ENCODE results near the gene PTPRN2. TPM values are rescaled to one million over a fixed set of nuclear protein-coding genes. Genes with fewer than 3 reads are reported as not detected.

The PTPRN2 gene
- polyA plus RNA-seq, 4 donors: 7.2 to 9.2 (median 7.5) TPM

DNA sequence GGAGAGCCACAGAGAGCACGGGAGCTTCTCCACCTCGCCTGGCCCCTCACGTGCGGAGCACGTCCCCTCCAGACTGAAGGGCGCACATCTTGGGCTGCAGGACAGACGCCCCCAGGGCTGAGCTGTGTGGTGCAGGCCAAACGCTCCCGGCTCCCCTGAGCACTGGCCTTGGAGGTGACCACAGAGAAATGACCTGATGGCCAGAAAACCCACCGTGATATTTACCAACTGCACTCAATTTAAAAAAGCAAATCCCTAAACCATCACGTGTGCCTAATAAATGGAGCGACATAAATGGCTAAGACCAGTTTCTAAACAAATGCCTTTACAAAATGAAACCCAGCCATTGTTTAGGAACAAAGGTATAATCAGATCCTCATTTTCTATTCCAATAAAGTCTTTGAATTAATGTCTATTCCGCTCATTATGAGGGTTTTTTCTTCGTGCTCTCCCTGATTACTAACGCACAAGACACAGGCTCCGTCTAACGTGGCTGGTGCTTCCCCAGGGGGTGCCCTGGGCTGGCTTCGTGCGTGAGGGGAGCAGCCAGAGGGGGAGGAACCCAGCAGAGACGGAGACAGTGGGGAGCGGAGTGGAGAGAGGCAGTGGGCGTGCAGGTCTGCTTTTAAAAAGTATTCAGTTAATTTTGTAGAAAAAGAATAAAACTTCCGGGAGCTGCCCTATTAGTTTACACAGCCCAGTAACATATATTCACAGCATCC, 1060.5 kb downstream of the PTPRN2 start:
- no peak for DNase-seq (ENCODE audit: low read depth in 4 of 4, low spot score in 3 of 4)

GRCh38 chr7:157526005-157526912, 1061.4 kb downstream of the PTPRN2 start:
- DNase-seq (ENCODE audit: low read depth in 4 of 4, low spot score in 3 of 4): no peak

DNA sequence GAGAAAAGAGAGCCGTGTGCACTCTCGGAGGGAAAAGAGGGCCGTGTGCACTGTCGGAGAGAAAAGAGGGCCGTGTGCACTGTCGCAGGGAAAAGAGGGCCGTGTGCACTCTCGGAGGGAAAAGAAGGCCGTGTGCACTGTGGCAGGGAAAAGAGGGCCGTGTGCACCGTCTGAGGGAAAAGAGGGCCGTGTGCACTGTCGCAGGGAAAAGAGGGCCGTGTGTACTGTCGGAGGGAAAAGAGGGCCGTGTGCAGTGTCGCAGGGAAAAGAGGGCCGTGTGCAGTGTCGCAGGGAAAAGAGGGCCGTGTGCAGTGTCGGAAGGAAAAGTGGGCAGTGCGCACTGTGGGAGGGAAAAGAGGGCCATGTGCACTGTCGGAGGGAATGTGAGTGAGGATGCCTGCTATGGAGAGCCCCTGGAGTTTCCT, 1062.1 kb downstream of the PTPRN2 start:
- DNase-seq (ENCODE audit: low read depth in 4 of 4, low spot score in 3 of 4): no peak

DNA sequence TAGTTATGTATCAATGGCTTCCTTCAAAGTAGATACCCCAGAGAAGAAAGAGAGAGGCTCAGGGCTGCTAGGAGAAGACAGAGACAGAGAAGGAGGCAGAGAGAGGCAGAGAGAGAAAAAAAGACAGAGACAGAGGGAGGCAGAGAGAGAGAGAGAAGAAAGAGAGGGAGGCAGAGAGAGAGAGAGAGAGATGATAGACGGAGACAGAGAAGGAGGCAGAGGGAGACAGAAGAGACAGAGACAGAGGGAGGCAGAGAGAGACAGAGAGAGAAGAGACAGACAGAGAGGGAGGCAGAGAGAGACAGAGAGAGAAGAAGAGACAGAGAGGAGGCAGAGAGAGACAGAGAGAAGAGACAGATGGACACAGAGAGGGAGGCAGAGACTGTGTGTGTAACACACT, 1062.9 kb downstream of the PTPRN2 start:
- DNase-seq (ENCODE audit: low read depth in 4 of 4, low spot score in 3 of 4): no peak

DNA sequence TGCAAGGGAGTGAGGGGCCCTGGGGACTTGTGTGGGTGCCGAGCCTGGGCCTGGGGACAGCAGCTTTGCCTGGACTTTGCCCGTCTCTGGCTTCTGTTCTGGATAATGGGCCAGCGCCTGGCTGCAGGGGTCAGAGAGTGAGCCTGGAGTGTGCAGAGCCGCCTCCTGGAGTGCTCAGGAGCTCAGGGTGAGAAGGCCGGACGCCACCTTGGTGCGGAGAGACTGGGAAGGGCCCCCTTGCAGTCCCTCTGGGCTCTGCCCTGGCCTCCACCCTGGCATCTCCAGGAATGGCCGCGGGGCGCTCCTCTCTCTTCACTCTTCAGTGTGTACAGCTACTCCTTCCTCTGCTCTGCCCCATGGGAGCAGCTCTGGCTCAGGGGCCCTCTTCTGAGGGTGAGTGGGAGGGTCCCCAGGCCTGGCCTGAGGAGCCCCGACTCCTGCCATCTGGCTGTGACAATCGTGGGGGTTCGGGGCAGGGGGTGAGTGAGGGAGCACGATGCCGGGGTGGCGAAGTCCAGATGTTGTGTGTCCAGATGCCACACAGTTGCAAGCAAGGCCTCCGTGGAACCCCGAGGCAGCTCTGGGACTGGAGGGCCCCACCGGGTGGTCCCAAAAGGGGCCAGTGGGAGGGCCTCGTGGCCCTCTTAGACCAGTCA, 1063.7 kb downstream of the PTPRN2 start:
- no peak for DNase-seq (ENCODE audit: low read depth in 4 of 4, low spot score in 3 of 4)

GRCh38 chr7:157523371-157523765, 1064.3 kb downstream of the PTPRN2 start:
- no peak for DNase-seq (ENCODE audit: low read depth in 4 of 4, low spot score in 3 of 4)

GRCh38 chr7:157522954-157523353, 1064.7 kb downstream of the PTPRN2 start:
- no peak for DNase-seq (ENCODE audit: low read depth in 4 of 4, low spot score in 3 of 4)

DNA sequence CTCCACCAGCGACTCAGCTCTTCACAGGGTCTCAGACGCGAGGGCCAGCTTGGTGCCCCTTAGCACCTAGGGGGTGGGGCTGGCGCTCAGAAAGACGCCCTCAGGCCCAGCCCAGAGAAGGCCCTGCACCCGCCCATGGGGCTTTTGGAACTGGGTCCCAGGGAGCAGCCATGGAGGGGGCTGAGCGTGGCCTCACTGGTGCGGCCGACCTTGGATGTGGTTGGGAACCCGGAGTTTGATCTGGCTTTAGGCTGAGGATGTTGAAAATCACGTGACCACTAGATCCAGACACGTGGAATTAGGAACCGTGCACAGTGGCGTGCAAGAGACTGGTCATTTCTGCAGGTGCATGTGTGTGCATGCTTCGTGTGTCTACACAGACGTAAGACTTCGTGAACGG, 1065.4 kb downstream of the PTPRN2 start:
- DNase-seq (ENCODE audit: low read depth in 4 of 4, low spot score in 3 of 4): no peak

- DNase-seq (ENCODE audit: low read depth in 4 of 4, low spot score in 3 of 4): no peak
Measured at GRCh38 chr7:157521752-157522151, 1065.9 kb downstream of the PTPRN2 start.

DNA sequence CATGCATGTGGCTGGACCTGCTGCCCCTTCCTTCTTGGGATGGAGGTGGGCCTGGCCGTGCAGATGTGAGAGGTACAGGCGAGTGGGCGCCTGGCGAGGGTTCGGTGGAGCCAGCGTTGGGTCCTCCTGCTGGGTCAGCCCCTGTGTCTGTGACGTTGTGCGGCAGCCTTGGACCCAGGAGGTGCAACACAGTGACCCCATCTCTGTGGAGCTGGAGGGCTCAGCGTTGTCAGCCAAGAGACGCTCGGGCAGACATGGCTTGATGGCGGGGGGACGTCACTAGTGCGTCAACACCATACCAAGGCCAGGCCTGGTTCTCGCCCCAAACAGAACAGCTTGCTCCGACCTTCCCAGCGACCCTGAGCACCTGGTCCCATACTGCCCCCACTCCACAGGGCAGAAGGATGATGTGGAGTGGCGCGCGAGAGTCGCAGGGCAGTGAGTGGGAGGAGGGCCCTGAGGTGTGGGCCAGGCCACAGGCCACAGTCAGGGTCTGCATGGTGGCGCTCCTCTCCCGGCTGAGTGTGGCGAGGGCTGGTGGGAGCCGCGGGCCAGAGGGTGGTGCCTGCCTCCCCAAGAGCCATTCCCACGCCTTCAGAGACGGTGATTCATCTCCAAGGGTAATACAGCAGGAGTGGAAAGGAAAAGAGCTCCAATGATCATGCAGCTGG, 1066.4 kb downstream of the PTPRN2 start:
- DNase-seq (ENCODE audit: low read depth in 4 of 4, low spot score in 3 of 4): no peak

GRCh38 chr7:157520249-157520648, 1067.4 kb downstream of the PTPRN2 start:
- no peak for DNase-seq (ENCODE audit: low read depth in 4 of 4, low spot score in 3 of 4)

DNA sequence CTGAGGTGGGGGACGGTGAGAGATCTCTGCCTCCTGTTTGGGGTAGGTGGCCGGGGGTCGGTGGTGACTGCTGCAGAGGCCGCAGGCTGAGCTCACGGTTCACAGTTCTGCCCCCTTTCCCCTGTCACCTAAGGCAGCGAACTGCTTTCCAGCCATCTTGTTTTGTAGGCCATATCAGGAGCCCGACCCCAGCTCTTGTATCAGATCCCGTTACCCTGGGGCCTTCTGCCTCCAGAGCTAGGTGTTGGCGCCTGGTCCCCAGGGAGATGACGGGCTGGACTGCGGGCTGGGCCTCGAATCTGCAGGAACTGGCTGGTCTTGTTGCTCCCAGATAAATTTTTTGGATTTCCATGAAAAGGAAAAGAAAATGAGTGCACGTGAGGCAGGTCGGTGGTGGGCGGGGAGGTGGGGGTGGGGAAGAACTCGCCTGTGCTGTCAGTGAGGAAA, 1067.8 kb downstream of the PTPRN2 start:
- no peak for DNase-seq (ENCODE audit: low read depth in 4 of 4, low spot score in 3 of 4)

- DNase-seq (ENCODE audit: low read depth in 4 of 4, low spot score in 3 of 4): no peak
Measured at GRCh38 chr7:157519246-157519645, 1068.4 kb downstream of the PTPRN2 start.

DNA sequence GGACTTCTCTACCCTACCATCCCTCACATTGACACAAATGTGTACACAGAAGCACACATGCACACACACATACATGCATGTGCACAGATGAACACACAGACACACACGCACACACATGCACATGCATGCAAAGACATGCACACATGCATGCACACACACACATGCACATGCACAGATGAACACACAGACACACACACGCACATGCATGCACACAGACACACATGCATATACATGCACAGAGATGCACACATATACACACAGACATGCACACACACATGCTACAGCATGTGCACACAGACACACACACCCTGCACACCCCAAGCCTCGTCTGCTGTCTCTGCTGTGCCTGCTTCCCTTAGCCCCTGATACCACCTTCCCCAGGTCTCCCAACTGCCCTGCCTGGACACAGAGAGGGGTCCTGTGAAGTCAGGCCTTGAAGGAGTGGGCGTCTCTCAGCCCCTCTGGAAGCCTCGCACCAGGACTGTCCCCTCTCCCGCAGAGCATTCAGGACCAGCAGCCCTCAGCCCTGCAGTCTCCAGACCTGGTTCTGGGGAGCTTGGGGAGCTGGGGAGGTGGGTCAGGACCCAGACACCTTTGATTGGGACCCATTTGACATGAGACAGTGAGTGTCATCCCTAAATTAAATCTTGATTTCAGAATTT, 1069.0 kb downstream of the PTPRN2 start:
- DNase-seq (ENCODE audit: low read depth in 4 of 4, low spot score in 3 of 4): no peak

DNA sequence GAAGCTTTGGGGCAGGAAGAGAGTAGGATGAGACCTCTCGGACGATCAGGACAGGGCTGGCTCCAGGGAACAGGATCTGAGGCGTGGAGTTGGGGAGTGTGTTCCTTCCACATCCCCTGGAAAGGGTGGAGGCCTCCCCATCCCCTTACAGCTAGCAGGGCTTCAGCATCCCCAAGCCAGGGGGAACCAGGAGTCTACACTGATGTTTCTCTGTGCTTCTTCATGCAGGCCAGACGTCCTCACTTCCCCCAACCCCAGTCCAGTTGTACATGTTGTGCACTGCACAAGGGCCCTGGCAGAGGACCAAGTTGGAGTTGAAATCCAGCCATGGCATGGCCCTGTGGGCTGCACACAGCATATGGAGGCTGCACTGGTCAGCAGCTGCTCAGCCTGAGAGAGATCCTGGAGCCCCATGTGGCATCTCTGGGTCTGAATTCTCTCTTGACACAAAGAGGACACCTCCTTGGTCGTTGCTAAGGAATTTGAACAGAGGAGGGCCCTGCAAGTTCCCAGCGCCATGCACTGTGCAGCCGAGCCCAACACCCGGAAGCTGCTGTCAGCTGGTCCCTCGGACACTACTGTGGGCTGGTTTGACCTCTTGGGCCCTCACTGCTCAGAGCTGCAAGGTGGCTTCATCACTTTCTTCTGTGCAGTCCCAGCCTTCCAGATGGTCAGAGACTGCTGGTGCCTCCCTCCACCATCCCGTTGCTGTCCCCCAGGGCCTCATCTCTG, 1069.7 kb downstream of the PTPRN2 start:
- DNase-seq (ENCODE audit: low read depth in 4 of 4, low spot score in 3 of 4): no peak

DNA sequence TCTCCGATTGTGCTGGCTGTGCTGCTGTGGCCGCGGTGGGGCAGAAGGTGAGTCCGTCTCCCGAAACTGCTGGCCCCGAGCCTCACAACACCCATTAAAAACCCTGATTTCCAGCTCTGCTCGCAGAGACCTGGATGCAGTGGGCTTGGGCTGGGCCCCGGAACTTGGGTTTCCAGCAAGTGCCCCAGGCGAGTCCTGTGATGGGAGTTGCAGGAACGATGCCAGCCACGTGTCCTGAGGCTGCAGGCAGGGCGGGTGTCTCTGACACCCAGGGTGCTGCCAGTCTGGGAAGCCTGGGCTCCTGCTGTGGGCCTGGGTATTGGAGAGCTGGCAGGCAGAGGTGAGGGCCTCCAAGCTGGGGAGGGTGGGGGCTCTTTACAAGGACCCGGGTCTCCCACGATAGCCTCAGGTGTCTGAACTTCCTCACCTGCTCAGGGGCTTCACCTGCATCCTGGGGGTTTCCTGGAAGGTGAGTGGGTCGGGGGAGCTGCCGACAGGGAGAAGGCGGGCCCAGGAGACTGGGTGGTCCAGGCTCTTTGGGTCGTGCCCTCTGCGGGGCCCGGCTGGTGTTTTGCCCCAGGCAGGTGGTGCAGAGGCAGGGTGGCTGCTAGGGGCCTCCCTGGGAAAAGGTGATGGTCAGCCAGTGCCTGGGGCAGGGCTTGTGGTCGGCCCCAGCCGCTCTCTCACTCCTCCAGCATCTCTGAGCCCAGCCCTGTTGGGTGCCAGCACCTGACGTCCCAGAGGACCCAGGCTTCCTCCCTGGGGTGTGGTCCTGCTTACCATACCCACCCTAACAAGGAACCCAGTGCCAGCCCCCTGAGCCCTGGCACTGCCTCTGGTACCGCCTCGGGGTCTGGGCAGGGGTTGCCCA, 1070.5 kb downstream of the PTPRN2 start:
- no peak for DNase-seq (ENCODE audit: low read depth in 4 of 4, low spot score in 3 of 4)

GRCh38 chr7:157516311-157516710, 1071.3 kb downstream of the PTPRN2 start:
- no peak for DNase-seq (ENCODE audit: low read depth in 4 of 4, low spot score in 3 of 4)

- no peak for DNase-seq (ENCODE audit: low read depth in 4 of 4, low spot score in 3 of 4)
Measured at GRCh38 chr7:157515342-157516041, 1072.1 kb downstream of the PTPRN2 start.

Measured in left renal pelvis (tissue), 4 donors.